ENCODE measurements around the gene NUP93. TPM values are rescaled to one million over a fixed set of nuclear protein-coding genes. Genes with fewer than 3 reads are reported as not detected.
"Not testable (repeated sequence)": the region's sequence is repeated elsewhere in the genome, so short reads cannot be mapped to it uniquely, and the experiment has no call there.

NUP93 gene
- total and polyA plus RNA-seq, 9 of the 15 experiments (the other 6 are each of a cell fraction or from before 2014, with no cell fraction given), result 92.0 to 162 (median 121) TPM

GRCh38 chr16:56797038-56797437 lies 67.1 kb downstream of the NUP93 start:
- CTCF ChIA-PET (ENCODE audit: low intra/inter-chr PET ratio); H3K4me2 ChIP-seq (ENCODE audit: insufficient read depth, low read length); H3K4me3 ChIP-seq; DNase-seq (ENCODE audit: extremely low read depth in 1 of 4, low spot score in 3 of 4); H4K20me1 ChIP-seq (replicated peaks; ENCODE audit: control insufficient read depth, insufficient read depth, low read length); H3K9me1 ChIP-seq (ENCODE audit: control insufficient read depth, insufficient read depth, low read length); POLR2A ChIA-PET; FAIRE-seq; intact Hi-C loops (cut with micrococcal nuclease); H3K9ac ChIP-seq (ENCODE audit: insufficient read depth in 1 of 2, low read depth in 2 of 2, low read length in 2 of 2); H3K27me3 ChIP-seq (ENCODE audit: control insufficient read depth in 2 of 2, insufficient read depth in 2 of 2, low read length in 2 of 2); H2AFZ ChIP-seq (ENCODE audit: low read depth, low read length); BruUV-seq (replicated peaks); H3K4me1 ChIP-seq (replicated peaks in 1 of 2; ENCODE audit: control insufficient read depth in 2 of 2, insufficient read depth in 2 of 2, low read length in 2 of 2); H3K9me3 ChIP-seq (replicated peaks; ENCODE audit: control insufficient read depth, insufficient read depth, low read depth, low read length); H3K27ac ChIP-seq (ENCODE audit: extremely low read depth, low read depth, low read length); ATAC-seq; in situ Hi-C loops (cut with MboI): not testable (repeated sequence)
- Histone ChIP-seq H3K36me3 (ENCODE audit: control insufficient read depth, insufficient read depth, low read length) (peaks cover 20% of the 10 kb centered on the region; the same call in 2 of the 3 replicates), H3K79me2 (ENCODE audit: control insufficient read depth, insufficient read depth, low read length) (peaks cover 18% of the 10 kb centered on the region; the same call in 2 of the 3 replicates)
- WGBS (ENCODE audit: insufficient coverage, low coverage, missing lambda C conversion rate), result 83% methylated on average over 2 of the region's 2 CpGs

- Histone ChIP-seq H3K4me2 (ENCODE audit: insufficient read depth, low read length) (no peak overlapping the region), H3K79me2 (ENCODE audit: control insufficient read depth, insufficient read depth, low read length) (peaks cover 12% of the 10 kb centered on the region; the same call in 2 of the 3 replicates), H3K27ac (ENCODE audit: extremely low read depth, low read depth, low read length) (no peak overlapping the region), H3K9me3 (replicated peaks; ENCODE audit: control insufficient read depth, insufficient read depth, low read depth, low read length) (no peaks in the 10 kb centered on the region), H3K36me3 (ENCODE audit: control insufficient read depth, insufficient read depth, low read length) (peaks cover 23% of the 10 kb centered on the region; the same call in 2 of the 3 replicates), H3K9me1 (ENCODE audit: control insufficient read depth, insufficient read depth, low read length) (no peaks in the 10 kb centered on the region), H3K4me3 (no peak overlapping the region), H3K27me3 (ENCODE audit: control insufficient read depth in 2 of 2, insufficient read depth in 2 of 2, low read length in 2 of 2) (no peaks in the 10 kb centered on the region), H2AFZ (ENCODE audit: low read depth, low read length) (no peak overlapping the region), H3K9ac (ENCODE audit: insufficient read depth in 1 of 2, low read depth in 2 of 2, low read length in 2 of 2) (no peak overlapping the region), H4K20me1 (replicated peaks; ENCODE audit: control insufficient read depth, insufficient read depth, low read length) (no peaks in the 10 kb centered on the region), H3K4me1 (replicated peaks in 1 of 2; ENCODE audit: control insufficient read depth in 2 of 2, insufficient read depth in 2 of 2, low read length in 2 of 2) (no peaks in the 10 kb centered on the region)
- no TSS peak for BruUV-seq (replicated peaks)
- intact Hi-C loops (cut with micrococcal nuclease), result no loop called here
- FAIRE-seq, result no peak
- CTCF ChIA-PET (ENCODE audit: low intra/inter-chr PET ratio), result no interaction called here
- no peak for DNase-seq (ENCODE audit: extremely low read depth in 1 of 4, low spot score in 3 of 4)
- no peak for TF ChIP-seq E2F3 (CRISPR knock-in tag; IDR thresholded peaks at IDR 0.05)
- TF ChIP-seq ATF7 (IDR thresholded peaks at IDR 0.05), result 0 out of 2 replicates have a peak, but pooled peaks have one; percentile 33
- TF ChIP-seq ATF3 (IDR thresholded peaks at IDR 0.05), result peak; percentile 80
- no peak for TF ChIP-seq ATF3 (CRISPR knock-in tag; conservative IDR thresholded peaks at IDR 0.05)
- no peak for TF ChIP-seq GATA2 (CRISPR knock-in tag; IDR thresholded peaks at IDR 0.05)
- no peak for TF ChIP-seq ZNF551 (CRISPR knock-in tag; IDR thresholded peaks at IDR 0.05)
- no peak for TF ChIP-seq NCOA6 (IDR thresholded peaks at IDR 0.05)
- TF ChIP-seq TRIM28 (IDR thresholded peaks at IDR 0.05), result no peak
- no peak for TF ChIP-seq ZNF780A (CRISPR knock-in tag; IDR thresholded peaks at IDR 0.05)
- no peak for TF ChIP-seq POLR2AphosphoS2 (IDR thresholded peaks at IDR 0.05; ENCODE audit: low read length)
- no peak for TF ChIP-seq ARHGAP35 (IDR thresholded peaks at IDR 0.05; ENCODE audit: partially characterized antibody)
- in situ Hi-C loops (cut with MboI), result no loop called here
- POLR2A ChIA-PET, result no interaction called here
- ATAC-seq, result no peak
- 74% methylated on average over 2 of the region's 2 CpGs for WGBS (ENCODE audit: insufficient coverage, low coverage, missing lambda C conversion rate)
These were observed 67.9 kb downstream of the NUP93 start for GRCh38 chr16:56797861-56798260.

All from K562 (cell line).